Loucy (cell line): Measurements from ENCODE around the gene DZIP1L.

ENCODE experiments used
- CTCF ChIP-seq: fragments of 200-600 bp; sonication (generic); conservative IDR thresholded peaks from 2 replicates; pipeline ENCODE4 v1.5.1; 2014; ENCODE audit warnings: mild to moderate bottlenecking, antibody characterized with exemption, low read length
- EZH2phosphoT487 ChIP-seq: fragments of 200-600 bp; IDR thresholded peaks from 2 replicates; pipeline ENCODE4 v1.6.1; 2018; ENCODE audit warnings: antibody characterized with exemption, mild to moderate bottlenecking, moderate library complexity, borderline replicate concordance

GRCh38 chr3:138081371-138082084 is 33.9 kb downstream of the DZIP1L start:
- TF ChIP-seq CTCF = no peak
- TF ChIP-seq EZH2phosphoT487 = no peak
